Activated B cell treated with CpG ODN at 0.5 μM for 24 hours (primary cell): ENCODE measurements around the gene ZMYND8. TPM values are rescaled to one million over a fixed set of nuclear protein-coding genes. Genes with fewer than 3 reads are reported as not detected.

Experiments
- ATAC-seq: fragments of 200-7000 bp; cut with Tn5 transposase; one replicate; pipeline ENCODE4 v1.10.0; 2021; ENCODE audit warnings: low read depth, mild to moderate bottlenecking, moderate library complexity
- CTCF ChIA-PET: fragments of 350-600 bp; sonication (Branson Sonifier 250); formaldehyde crosslinking; loops from one replicate; lab custom pipeline; 2021; ENCODE audit warnings: antibody characterized with exemption; lab: Charles Lee
- POLR2A ChIA-PET: fragments of 350-600 bp; sonication (Branson Sonifier 250); formaldehyde crosslinking; loops from one replicate; lab custom pipeline; 2021; ENCODE audit warnings: antibody characterized with exemption; lab: Charles Lee
- DNase-seq: peaks from one replicate; pipeline ENCODE4 v3.0.0; 2022
- H3K27ac Mint-ChIP-seq: one replicate; pipeline ENCODE4 v1.8.0; 2020; ENCODE audit warnings: mixed read lengths
- H3K27me3 Mint-ChIP-seq: one replicate; pipeline ENCODE4 v1.8.0; 2021; ENCODE audit warnings: mixed read lengths
- H3K36me3 Mint-ChIP-seq: one replicate; pipeline ENCODE4 v1.8.0; 2021; ENCODE audit warnings: low read depth, mixed read lengths
- H3K4me1 Mint-ChIP-seq: one replicate; pipeline ENCODE4 v1.8.0; 2021; ENCODE audit warnings: mixed read lengths
- H3K4me3 Mint-ChIP-seq: one replicate; pipeline ENCODE4 v1.8.0; 2020; ENCODE audit warnings: mild to moderate bottlenecking, mixed read lengths
- H3K9me3 Mint-ChIP-seq: one replicate; pipeline ENCODE4 v1.8.0; 2020; ENCODE audit warnings: mixed read lengths
- CTCF ChIP-seq: fragments of 200-600 bp; IDR thresholded peaks from one replicate; pipeline ENCODE4 v1.8.0; 2022; ENCODE audit warnings: antibody characterized with exemption, mild to moderate bottlenecking
- intact Hi-C: fragments of 100-400 bp; cut with micrococcal nuclease; formaldehyde crosslinking; loops from one replicate; pipeline ENCODE4 v1.15.1; 2024
- total RNA-seq: library from RNA; stranded (reverse); gene quantifications from 2 replicates; pipeline ENCODE4 v1.2.3, GENCODE V29; 2022

Gene ZMYND8
- 42.6 and 44.7 TPM in 2 replicates for total RNA-seq

GRCh38 chr20:47356526-47357295 lies at the start of gene ZMYND8:
Gene ZMYND8, minus strand, starts transcription at chr20:47356699. Its CDS starts 29 bp downstream, at chr20:47356670.
- Mint-ChIP-seq H3K9me3 (no peaks in the 10 kb centered on the region), H3K4me3 (no peak within 1 kb of the TSS), H3K27ac (no peak within 1 kb of the TSS), H3K36me3 (no peaks in the 10 kb centered on the region), H3K27me3 (no peaks in the 10 kb centered on the region), H3K4me1 (peaks cover 55% of the 10 kb centered on the region)
- intact Hi-C loops, result loop anchor here (2.0 kb wide), 1 partner anchor 60 kb away; no protein-coding TSS in a partner anchor
- DNase-seq (peak; percentile 96), ATAC-seq (peak; percentile 81)
- TF ChIP-seq CTCF, result no peak
- ChIA-PET CTCF (interaction anchor here (0.7 to 11.0 kb wide), 3 partner anchors 27 to 82 kb away, joined by 3 to 84 read pairs (median 4); no protein-coding TSS in a partner anchor), POLR2A (interaction anchor here (0.6 to 5.6 kb wide), 27 partner anchors 8 to 993 kb away, joined by 3 to 37 read pairs (median 7); no protein-coding TSS in a partner anchor)

GRCh38 chr20:47405775-47406325 lies 49.4 kb upstream of the ZMYND8 start:
- ChIA-PET CTCF (interaction anchor here (1.1 kb wide), 1 partner anchor 22 kb away, joined by 4 read pairs; no protein-coding TSS in a partner anchor), POLR2A (interaction anchor here (0.7 to 2.2 kb wide), 2 partner anchors 13 to 71 kb away, joined by 3 to 15 read pairs; no protein-coding TSS in a partner anchor)
- Mint-ChIP-seq H3K9me3 (no peaks in the 10 kb centered on the region), H3K27me3 (no peaks in the 10 kb centered on the region), H3K27ac (no peak overlapping the region), H3K4me3 (no peak overlapping the region), H3K36me3 (peaks cover 24% of the 10 kb centered on the region), H3K4me1 (peaks cover 47% of the 10 kb centered on the region)
- no peak for ATAC-seq
- DNase-seq, result no peak
- intact Hi-C loops, result no loop called here
- no peak for TF ChIP-seq CTCF

GRCh38 chr20:47400685-47401084 lies 44.2 kb upstream of the ZMYND8 start:
- H3K4me1 Mint-ChIP-seq, result peaks cover 19% of the 10 kb centered on the region
- ChIA-PET POLR2A (interaction anchor here (0.6 to 1.6 kb wide), 2 partner anchors 12 to 17 kb away, joined by 3 to 8 read pairs; no protein-coding TSS in a partner anchor), CTCF (no interaction called here)
- H3K9me3 Mint-ChIP-seq, result no peaks in the 10 kb centered on the region
- ATAC-seq (no peak), DNase-seq (no peak)
- H3K27me3 Mint-ChIP-seq, result no peaks in the 10 kb centered on the region
- TF ChIP-seq CTCF, result no peak
- H3K27ac Mint-ChIP-seq, result no peak overlapping the region
- intact Hi-C loops, result no loop called here
- peaks cover 25% of the 10 kb centered on the region for H3K36me3 Mint-ChIP-seq
- no peak overlapping the region for H3K4me3 Mint-ChIP-seq

- no peaks in the 10 kb centered on the region for H3K9me3 Mint-ChIP-seq
- intact Hi-C loops, result no loop called here
- H3K36me3 Mint-ChIP-seq, result peaks cover 11% of the 10 kb centered on the region
- peak overlapping the region; percentile 22 for H3K27ac Mint-ChIP-seq
- DNase-seq, result no peak
- peaks cover 14% of the 10 kb centered on the region for H3K4me1 Mint-ChIP-seq
- CTCF ChIA-PET, result interaction anchor here (2.3 kb wide), 1 partner anchor 14 kb away, joined by 8 read pairs; no protein-coding TSS in a partner anchor
- no peak for TF ChIP-seq CTCF
- POLR2A ChIA-PET, result interaction anchor here (0.5 to 1.6 kb wide), 5 partner anchors 14 to 104 kb away, joined by 3 to 8 read pairs (median 5); partner anchors contain the start of gene NCOA3
- H3K27me3 Mint-ChIP-seq, result no peaks in the 10 kb centered on the region
- ATAC-seq, result no peak
- no peak overlapping the region for H3K4me3 Mint-ChIP-seq
Observed at GRCh38 chr20:47397652-47398301, 41.3 kb upstream of the ZMYND8 start.
